ENCODE results near the gene KANTR.

Gene KANTR

GRCh38 chrX:53126377-53126776 lies 32.4 kb downstream of the KANTR start:
- DNase-seq, result no peak
- Histone ChIP-seq H3K4me3 (ENCODE audit: insufficient read depth, low read depth, low read length, poor library complexity, severe bottlenecking) (no peak overlapping the region), H3K27me3 (replicated peaks; ENCODE audit: control insufficient read depth, insufficient read depth, low read length, poor library complexity, severe bottlenecking) (no peaks in the 10 kb centered on the region)

GRCh38 chrX:53128097-53128749 lies 34.3 kb downstream of the KANTR start:
- no peaks in the 10 kb centered on the region for H3K36me3 ChIP-seq (ENCODE audit: control insufficient read depth, insufficient read depth, low read length)
- no peak overlapping the region for H3K27ac ChIP-seq (ENCODE audit: insufficient read depth, low read length, poor library complexity, severe bottlenecking)
- H3K4me1 ChIP-seq (ENCODE audit: control insufficient read depth, insufficient read depth, low read length, poor library complexity, severe bottlenecking), result no peaks in the 10 kb centered on the region
- no peak overlapping the region for H3K4me3 ChIP-seq (ENCODE audit: insufficient read depth, low read depth, low read length, poor library complexity, severe bottlenecking)
- H3K9me3 ChIP-seq (ENCODE audit: control insufficient read depth, low read length), result no peaks in the 10 kb centered on the region
- DNase-seq, result no peak
- no peaks in the 10 kb centered on the region for H3K27me3 ChIP-seq (replicated peaks; ENCODE audit: control insufficient read depth, insufficient read depth, low read length, poor library complexity, severe bottlenecking)

More at GRCh38 chrX:53126377-53126776, 32.4 kb downstream of the KANTR start:
- no peaks in the 10 kb centered on the region for H3K4me1 ChIP-seq (ENCODE audit: control insufficient read depth, insufficient read depth, low read length, poor library complexity, severe bottlenecking)
- H3K27ac ChIP-seq (ENCODE audit: insufficient read depth, low read length, poor library complexity, severe bottlenecking), result no peak overlapping the region
- H3K9me3 ChIP-seq (ENCODE audit: control insufficient read depth, low read length), result no peaks in the 10 kb centered on the region
- H3K36me3 ChIP-seq (ENCODE audit: control insufficient read depth, insufficient read depth, low read length), result no peaks in the 10 kb centered on the region

- no peaks in the 10 kb centered on the region for H3K36me3 ChIP-seq (ENCODE audit: control insufficient read depth, insufficient read depth, low read length)
- no peak overlapping the region for H3K4me3 ChIP-seq (ENCODE audit: insufficient read depth, low read depth, low read length, poor library complexity, severe bottlenecking)
- DNase-seq, result no peak
- H3K4me1 ChIP-seq (ENCODE audit: control insufficient read depth, insufficient read depth, low read length, poor library complexity, severe bottlenecking), result no peaks in the 10 kb centered on the region
- H3K9me3 ChIP-seq (ENCODE audit: control insufficient read depth, low read length), result no peaks in the 10 kb centered on the region
- no peak overlapping the region for H3K27ac ChIP-seq (ENCODE audit: insufficient read depth, low read length, poor library complexity, severe bottlenecking)
- H3K27me3 ChIP-seq (replicated peaks; ENCODE audit: control insufficient read depth, insufficient read depth, low read length, poor library complexity, severe bottlenecking), result no peaks in the 10 kb centered on the region
Measured at GRCh38 chrX:53133400-53133799, 39.5 kb downstream of the KANTR start.

GRCh38 chrX:53135581-53135980 lies 41.6 kb downstream of the KANTR start:
- no peaks in the 10 kb centered on the region for H3K9me3 ChIP-seq (ENCODE audit: control insufficient read depth, low read length)
- H3K27me3 ChIP-seq (replicated peaks; ENCODE audit: control insufficient read depth, insufficient read depth, low read length, poor library complexity, severe bottlenecking), result no peaks in the 10 kb centered on the region
- H3K4me1 ChIP-seq (ENCODE audit: control insufficient read depth, insufficient read depth, low read length, poor library complexity, severe bottlenecking), result no peaks in the 10 kb centered on the region
- H3K36me3 ChIP-seq (ENCODE audit: control insufficient read depth, insufficient read depth, low read length), result no peaks in the 10 kb centered on the region
- no peak overlapping the region for H3K4me3 ChIP-seq (ENCODE audit: insufficient read depth, low read depth, low read length, poor library complexity, severe bottlenecking)
- H3K27ac ChIP-seq (ENCODE audit: insufficient read depth, low read length, poor library complexity, severe bottlenecking), result no peak overlapping the region
- no peak for DNase-seq

- Histone ChIP-seq H3K9me3 (ENCODE audit: control insufficient read depth, low read length) (no peaks in the 10 kb centered on the region), H3K36me3 (ENCODE audit: control insufficient read depth, insufficient read depth, low read length) (no peaks in the 10 kb centered on the region), H3K4me1 (ENCODE audit: control insufficient read depth, insufficient read depth, low read length, poor library complexity, severe bottlenecking) (no peaks in the 10 kb centered on the region), H3K27me3 (replicated peaks; ENCODE audit: control insufficient read depth, insufficient read depth, low read length, poor library complexity, severe bottlenecking) (no peaks in the 10 kb centered on the region), H3K4me3 (ENCODE audit: insufficient read depth, low read depth, low read length, poor library complexity, severe bottlenecking) (no peak overlapping the region), H3K27ac (ENCODE audit: insufficient read depth, low read length, poor library complexity, severe bottlenecking) (no peak overlapping the region)
- no peak for DNase-seq
Measured at GRCh38 chrX:53153581-53153980, 59.6 kb downstream of the KANTR start.

GRCh38 chrX:53155512-53156206 lies 61.7 kb downstream of the KANTR start:
- no peaks in the 10 kb centered on the region for H3K27me3 ChIP-seq (replicated peaks; ENCODE audit: control insufficient read depth, insufficient read depth, low read length, poor library complexity, severe bottlenecking)
- no peak for DNase-seq
- no peaks in the 10 kb centered on the region for H3K4me1 ChIP-seq (ENCODE audit: control insufficient read depth, insufficient read depth, low read length, poor library complexity, severe bottlenecking)
- no peak overlapping the region for H3K4me3 ChIP-seq (ENCODE audit: insufficient read depth, low read depth, low read length, poor library complexity, severe bottlenecking)
- no peaks in the 10 kb centered on the region for H3K36me3 ChIP-seq (ENCODE audit: control insufficient read depth, insufficient read depth, low read length)
- H3K27ac ChIP-seq (ENCODE audit: insufficient read depth, low read length, poor library complexity, severe bottlenecking), result no peak overlapping the region
- no peaks in the 10 kb centered on the region for H3K9me3 ChIP-seq (ENCODE audit: control insufficient read depth, low read length)

GRCh38 chrX:53156207-53156596 lies 62.3 kb downstream of the KANTR start:
- Histone ChIP-seq H3K27ac (ENCODE audit: insufficient read depth, low read length, poor library complexity, severe bottlenecking) (no peak overlapping the region), H3K27me3 (replicated peaks; ENCODE audit: control insufficient read depth, insufficient read depth, low read length, poor library complexity, severe bottlenecking) (no peaks in the 10 kb centered on the region), H3K9me3 (ENCODE audit: control insufficient read depth, low read length) (no peaks in the 10 kb centered on the region), H3K36me3 (ENCODE audit: control insufficient read depth, insufficient read depth, low read length) (no peaks in the 10 kb centered on the region), H3K4me3 (ENCODE audit: insufficient read depth, low read depth, low read length, poor library complexity, severe bottlenecking) (no peak overlapping the region), H3K4me1 (ENCODE audit: control insufficient read depth, insufficient read depth, low read length, poor library complexity, severe bottlenecking) (no peaks in the 10 kb centered on the region)
- DNase-seq, result no peak

GRCh38 chrX:53159184-53159583 lies 65.2 kb downstream of the KANTR start:
- Histone ChIP-seq H3K4me3 (ENCODE audit: insufficient read depth, low read depth, low read length, poor library complexity, severe bottlenecking) (no peak overlapping the region), H3K9me3 (ENCODE audit: control insufficient read depth, low read length) (no peaks in the 10 kb centered on the region), H3K27ac (ENCODE audit: insufficient read depth, low read length, poor library complexity, severe bottlenecking) (no peak overlapping the region), H3K36me3 (ENCODE audit: control insufficient read depth, insufficient read depth, low read length) (no peaks in the 10 kb centered on the region), H3K27me3 (replicated peaks; ENCODE audit: control insufficient read depth, insufficient read depth, low read length, poor library complexity, severe bottlenecking) (no peaks in the 10 kb centered on the region), H3K4me1 (ENCODE audit: control insufficient read depth, insufficient read depth, low read length, poor library complexity, severe bottlenecking) (no peaks in the 10 kb centered on the region)
- no peak for DNase-seq

- Histone ChIP-seq H3K9me3 (ENCODE audit: control insufficient read depth, low read length) (no peaks in the 10 kb centered on the region), H3K4me1 (ENCODE audit: control insufficient read depth, insufficient read depth, low read length, poor library complexity, severe bottlenecking) (no peaks in the 10 kb centered on the region), H3K27me3 (replicated peaks; ENCODE audit: control insufficient read depth, insufficient read depth, low read length, poor library complexity, severe bottlenecking) (no peaks in the 10 kb centered on the region), H3K27ac (ENCODE audit: insufficient read depth, low read length, poor library complexity, severe bottlenecking) (no peak overlapping the region), H3K4me3 (ENCODE audit: insufficient read depth, low read depth, low read length, poor library complexity, severe bottlenecking) (no peak overlapping the region), H3K36me3 (ENCODE audit: control insufficient read depth, insufficient read depth, low read length) (no peaks in the 10 kb centered on the region)
- DNase-seq, result no peak
Measured at GRCh38 chrX:53160297-53160983, 66.5 kb downstream of the KANTR start.

GRCh38 chrX:53163436-53163835 lies 69.5 kb downstream of the KANTR start:
- Histone ChIP-seq H3K4me1 (ENCODE audit: control insufficient read depth, insufficient read depth, low read length, poor library complexity, severe bottlenecking) (no peaks in the 10 kb centered on the region), H3K36me3 (ENCODE audit: control insufficient read depth, insufficient read depth, low read length) (no peaks in the 10 kb centered on the region), H3K27me3 (replicated peaks; ENCODE audit: control insufficient read depth, insufficient read depth, low read length, poor library complexity, severe bottlenecking) (no peaks in the 10 kb centered on the region), H3K9me3 (ENCODE audit: control insufficient read depth, low read length) (no peaks in the 10 kb centered on the region), H3K4me3 (ENCODE audit: insufficient read depth, low read depth, low read length, poor library complexity, severe bottlenecking) (no peak overlapping the region), H3K27ac (ENCODE audit: insufficient read depth, low read length, poor library complexity, severe bottlenecking) (no peak overlapping the region)
- DNase-seq, result no peak
